ENCODE results near the gene RNF123.

Gene RNF123

GRCh38 chr3:49689046-49689907 lies at the start of gene RNF123, which contains the start of gene MST1:
RNF123 (plus strand) TSS chr3:49689557; CDS start chr3:49691166, 1,609 bp downstream.
MST1 (minus strand) TSS chr3:49689474; CDS start chr3:49688691, 783 bp downstream.
- no peak for DNase-seq

DNA sequence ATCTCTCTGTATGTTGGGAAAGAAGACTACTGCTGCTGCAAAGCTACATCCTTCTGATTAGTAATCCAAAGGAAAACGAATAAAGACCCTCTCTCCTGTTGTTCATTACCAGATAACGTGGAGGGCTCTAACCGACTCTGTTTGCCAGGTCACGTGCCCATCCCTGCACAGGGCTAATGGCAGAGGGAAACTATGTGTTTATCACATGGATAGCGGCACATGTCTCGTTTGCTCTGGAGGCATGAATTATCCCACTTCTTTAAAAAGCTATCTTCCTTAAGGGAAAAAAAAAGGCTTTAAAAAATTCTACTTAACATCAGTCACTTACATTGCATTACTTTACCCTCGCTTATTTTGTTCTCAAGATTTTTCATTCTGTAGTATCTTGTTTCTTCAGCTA lies 48.1 kb upstream of the RNF123 start:
- no peak for DNase-seq

GRCh38 chr3:49641921-49642707 lies 47.2 kb upstream of the RNF123 start:
- no peak for DNase-seq

- no peak for DNase-seq
Observed at GRCh38 chr3:49642708-49643145, 46.6 kb upstream of the RNF123 start.

DNA sequence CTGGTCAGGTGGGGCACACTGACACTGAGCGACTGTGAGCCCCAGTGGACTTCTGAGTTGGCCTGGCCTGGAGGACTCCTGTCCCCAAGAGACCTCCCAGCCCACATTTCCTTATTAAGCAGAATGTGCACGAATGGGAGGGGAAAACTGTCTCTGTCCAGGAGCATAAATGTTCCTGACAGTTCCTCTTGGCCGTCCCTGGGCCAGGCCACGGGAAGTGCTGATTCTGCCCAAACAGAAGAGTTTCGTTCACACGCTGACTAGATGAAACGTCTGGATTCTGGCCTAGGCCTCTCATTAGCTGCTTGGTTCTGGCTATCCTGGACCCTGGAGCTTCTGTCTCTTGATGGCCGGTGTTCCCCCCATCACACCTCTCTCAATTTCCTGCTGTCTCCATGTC lies 44.7 kb upstream of the RNF123 start:
- no peak for DNase-seq

DNA sequence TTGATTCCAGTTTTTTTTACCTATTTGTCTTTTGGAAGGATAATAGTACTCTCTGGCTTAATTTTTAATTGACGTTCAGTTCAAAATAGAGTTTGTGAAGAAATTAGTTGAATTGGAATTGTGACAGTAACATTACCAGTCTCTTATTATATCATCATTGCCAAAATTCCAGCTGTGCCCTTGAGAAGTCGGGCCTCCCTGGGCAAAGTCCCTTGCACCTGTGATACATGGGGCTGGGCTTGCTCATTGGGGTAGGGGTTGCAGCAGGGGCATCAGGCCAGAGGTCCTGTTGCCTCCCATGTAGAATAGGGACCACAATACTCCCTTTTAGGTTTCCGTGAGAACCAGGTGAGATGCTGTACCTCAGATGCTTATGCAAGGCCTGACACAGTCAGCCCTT lies 43.1 kb upstream of the RNF123 start:
- no peak for DNase-seq

GRCh38 chr3:49647741-49648140 lies 41.6 kb upstream of the RNF123 start:
- no peak for DNase-seq

GRCh38 chr3:49648354-49649019 lies 40.9 kb upstream of the RNF123 start:
- no peak for DNase-seq

- DNase-seq: no peak
Observed at GRCh38 chr3:49649576-49649975, 39.8 kb upstream of the RNF123 start.

DNA sequence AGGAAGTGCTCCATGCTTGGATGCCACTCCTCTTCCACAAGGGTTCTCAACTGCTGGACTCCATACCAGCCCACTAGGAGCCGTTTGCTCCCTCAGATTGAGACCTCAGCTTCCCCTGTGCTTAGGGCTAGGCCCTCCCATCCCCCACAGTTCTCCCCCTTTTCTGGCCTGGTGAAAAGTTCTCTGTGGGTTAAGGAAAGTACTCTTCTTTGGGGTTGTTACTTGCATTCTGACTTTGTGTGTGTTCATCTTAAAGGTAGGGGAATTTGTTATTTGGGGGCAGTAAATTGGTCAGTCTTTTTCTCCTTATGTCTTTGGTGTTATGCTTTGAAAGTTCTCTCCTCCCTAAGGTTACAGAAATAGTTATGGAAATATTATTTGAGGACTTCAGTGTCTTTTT lies 39.2 kb upstream of the RNF123 start:
- DNase-seq: no peak

- DNase-seq: no peak
Observed at GRCh38 chr3:49650637-49651036, 38.7 kb upstream of the RNF123 start.

GRCh38 chr3:49652218-49652902 lies 37.0 kb upstream of the RNF123 start:
- DNase-seq: no peak

GRCh38 chr3:49652903-49653415 lies 36.4 kb upstream of the RNF123 start:
- no peak for DNase-seq

- DNase-seq: no peak
Observed at GRCh38 chr3:49653621-49654020, 35.7 kb upstream of the RNF123 start.

DNA sequence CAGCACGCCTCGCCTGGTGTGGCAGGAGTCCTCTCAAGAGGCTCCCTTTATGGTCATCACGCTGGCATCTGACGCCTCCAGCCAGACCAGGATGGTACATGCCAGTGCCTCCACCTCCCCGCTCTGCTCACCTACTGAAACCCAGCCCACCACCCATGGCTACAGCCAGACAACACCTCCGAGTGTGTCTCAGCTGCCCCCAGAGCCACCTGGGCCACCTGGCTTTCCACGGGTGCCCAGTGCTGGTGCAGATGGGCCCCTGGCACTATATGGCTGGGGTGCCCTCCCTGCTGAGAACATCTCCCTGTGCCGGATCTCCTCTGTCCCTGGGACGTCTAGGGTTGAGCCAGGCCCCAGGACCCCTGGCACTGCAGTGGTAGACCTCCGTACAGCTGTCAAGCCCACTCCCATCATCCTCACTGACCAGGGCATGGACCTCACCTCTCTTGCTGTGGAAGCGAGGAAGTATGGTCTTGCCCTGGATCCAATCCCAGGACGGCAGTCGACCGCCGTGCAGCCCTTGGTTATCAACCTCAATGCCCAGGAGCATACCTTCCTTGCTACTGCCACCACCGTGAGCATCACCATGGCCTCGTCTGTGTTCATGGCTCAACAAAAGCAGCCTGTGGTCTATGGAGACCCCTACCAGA lies 35.1 kb upstream of the RNF123 start:
- DNase-seq: no peak

GRCh38 chr3:49654955-49655556 lies 34.3 kb upstream of the RNF123 start:
- DNase-seq: no peak

- no peak for DNase-seq
Observed at GRCh38 chr3:49655731-49656285, 33.5 kb upstream of the RNF123 start.

DNA sequence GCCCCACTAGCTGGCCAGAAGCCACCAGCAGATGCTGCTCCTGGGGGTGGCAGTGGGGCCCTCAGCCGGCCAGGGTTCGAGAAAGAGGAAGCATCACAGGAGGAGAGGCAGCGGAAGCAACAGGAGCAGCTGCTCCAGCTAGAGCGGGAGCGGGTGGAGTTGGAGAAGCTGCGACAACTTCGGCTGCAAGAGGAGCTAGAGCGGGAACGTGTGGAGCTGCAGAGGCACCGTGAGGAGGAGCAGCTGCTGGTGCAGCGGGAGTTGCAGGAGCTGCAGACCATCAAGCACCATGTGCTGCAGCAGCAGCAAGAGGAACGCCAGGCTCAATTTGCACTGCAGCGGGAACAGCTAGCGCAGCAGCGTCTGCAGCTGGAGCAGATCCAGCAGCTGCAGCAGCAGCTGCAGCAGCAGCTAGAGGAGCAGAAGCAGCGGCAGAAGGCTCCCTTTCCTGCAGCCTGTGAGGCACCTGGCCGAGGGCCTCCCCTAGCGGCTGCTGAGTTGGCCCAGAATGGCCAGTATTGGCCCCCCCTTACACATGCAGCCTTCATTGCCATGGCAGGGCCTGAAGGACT lies 32.7 kb upstream of the RNF123 start:
- no peak for DNase-seq

DNA sequence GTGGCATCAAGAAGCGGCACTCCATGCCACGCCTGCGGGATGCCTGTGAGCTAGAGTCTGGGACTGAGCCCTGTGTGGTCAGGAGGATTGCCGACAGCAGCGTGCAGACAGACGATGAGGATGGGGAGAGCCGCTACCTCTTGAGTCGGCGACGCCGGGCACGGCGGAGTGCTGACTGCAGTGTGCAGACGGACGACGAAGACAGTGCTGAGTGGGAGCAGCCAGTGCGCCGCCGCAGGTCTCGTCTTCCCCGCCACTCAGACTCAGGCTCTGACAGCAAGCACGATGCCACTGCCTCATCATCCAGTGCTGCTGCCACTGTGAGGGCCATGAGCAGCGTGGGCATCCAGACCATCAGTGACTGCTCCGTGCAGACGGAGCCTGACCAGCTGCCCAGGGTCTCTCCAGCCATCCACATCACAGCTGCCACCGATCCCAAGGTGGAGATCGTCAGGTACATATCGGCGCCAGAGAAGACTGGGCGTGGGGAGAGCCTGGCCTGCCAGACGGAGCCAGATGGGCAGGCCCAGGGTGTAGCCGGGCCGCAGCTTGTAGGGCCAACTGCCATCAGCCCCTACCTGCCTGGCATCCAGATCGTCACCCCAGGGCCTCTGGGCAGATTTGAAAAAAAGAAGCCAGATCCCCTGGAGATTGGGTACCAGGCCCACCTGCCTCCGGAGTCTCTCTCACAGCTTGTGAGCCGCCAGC lies 32.0 kb upstream of the RNF123 start:
- DNase-seq: no peak

Measured in amygdala (tissue), 56 donors.